HG02943 (cell line): Measurements from ENCODE around the gene CCDC175.
A peak's percentile ranks its signal among the peaks of the same experiment; 100 is the strongest.

Source experiments
- ATAC-seq: cut with Tn5 transposase; IDR thresholded peaks from one replicate; pipeline ENCODE4 v1.9.1; 2021; ENCODE audit warnings: mild to moderate bottlenecking, low read depth, moderate library complexity; ENCODE audit not compliant: unreplicated experiment

CCDC175 gene

GRCh38 chr14:59541731-59542130, 34.9 kb downstream of the CCDC175 start:
- no peak for ATAC-seq

GRCh38 chr14:59540852-59541251, 35.8 kb downstream of the CCDC175 start:
- ATAC-seq, result no peak

- no peak for ATAC-seq
These were observed 37.7 kb downstream of the CCDC175 start for GRCh38 chr14:59538936-59539335.

GRCh38 chr14:59537476-59537875, 39.1 kb downstream of the CCDC175 start:
- no peak for ATAC-seq

GRCh38 chr14:59534361-59534987, 42.1 kb downstream of the CCDC175 start:
- ATAC-seq, result no peak

- ATAC-seq, result no peak
These were observed 44.2 kb downstream of the CCDC175 start for GRCh38 chr14:59532419-59532818.

- no peak for ATAC-seq
These were observed 46.3 kb downstream of the CCDC175 start for GRCh38 chr14:59530349-59530748.

- ATAC-seq, result no peak
These were observed 47.4 kb downstream of the CCDC175 start for GRCh38 chr14:59529189-59529588.

- ATAC-seq, result no peak
These were observed 56.4 kb downstream of the CCDC175 start for GRCh38 chr14:59520224-59520623.

- ATAC-seq, result no peak
These were observed 64.6 kb downstream of the CCDC175 start for GRCh38 chr14:59511916-59512575.

- no peak for ATAC-seq
These were observed 65.6 kb downstream of the CCDC175 start for GRCh38 chr14:59510966-59511365.

- no peak for ATAC-seq
These were observed 66.6 kb downstream of the CCDC175 start for GRCh38 chr14:59510001-59510400.

GRCh38 chr14:59509101-59509500, 67.5 kb downstream of the CCDC175 start:
- no peak for ATAC-seq

GRCh38 chr14:59507752-59508103, 68.9 kb downstream of the CCDC175 start:
- ATAC-seq, result no peak

- ATAC-seq, result no peak
These were observed 69.4 kb downstream of the CCDC175 start for GRCh38 chr14:59507063-59507751.

- no peak for ATAC-seq
These were observed 73.4 kb downstream of the CCDC175 start for GRCh38 chr14:59503256-59503655.

- no peak for ATAC-seq
These were observed 75.9 kb downstream of the CCDC175 start for GRCh38 chr14:59500732-59501131.

- no peak for ATAC-seq
These were observed 84.2 kb downstream of the CCDC175 start for GRCh38 chr14:59492384-59492783.

GRCh38 chr14:59490756-59491155, 85.9 kb downstream of the CCDC175 start:
- ATAC-seq, result no peak

GRCh38 chr14:59484639-59485175, 91.9 kb downstream of the CCDC175 start:
- peak; percentile 44 for ATAC-seq

GRCh38 chr14:59483819-59484638, 92.6 kb downstream of the CCDC175 start, which contains the start of the genes JKAMP and L3HYPDH:
Gene JKAMP (plus strand): TSS chr14:59484517. CDS start chr14:59484590, 73 bp downstream.
Gene L3HYPDH (minus strand): TSS chr14:59484408. CDS start chr14:59484316, 92 bp downstream.
- peak; percentile 87 for ATAC-seq
